Panc1 (cell line): Measurements from ENCODE around the gene CHCHD10. TPM values are rescaled to one million over a fixed set of nuclear protein-coding genes. Genes with fewer than 3 reads are reported as not detected.

Experiments used
- ATAC-seq: fragments of 200-7000 bp; cut with Tn5 transposase; 2 replicates; pipeline ENCODE4 v1.9.1; 2020; ENCODE audit warnings: mild to moderate bottlenecking, moderate library complexity
- BruUV-seq: library from RNA; stranded (reverse); fragments of 400-500 nt; replicated peaks from 2 replicates; lab custom pipeline; 2021; lab: Mats Ljungman, UMichigan
- CTCF ChIA-PET: fragments of 300-600 bp; sonication (Branson Sonifier 250); formaldehyde crosslinking; loops from one replicate; lab custom pipeline; 2022; ENCODE audit warnings: antibody characterized with exemption; lab: Charles Lee
- POLR2A ChIA-PET: fragments of 300-600 bp; sonication (Branson Sonifier 250); formaldehyde crosslinking; loops from one replicate; lab custom pipeline; 2022; ENCODE audit warnings: antibody characterized with exemption; lab: Charles Lee
- DNase-seq: peaks from one replicate; pipeline ENCODE4 v3.0.0-alpha.2; 2010; ENCODE audit warnings: low read depth, low spot score
- H3K27ac ChIP-seq: 2 replicates; pipeline ENCODE4 v1.5.1; 2011; ENCODE audit warnings: mild to moderate bottlenecking, low read length, inconsistent platforms
- H3K27me3 ChIP-seq: fragments of 200-500 bp; sonication (Bioruptor generic); 2 replicates; pipeline ENCODE4 v1.6.0; 2014; ENCODE audit warnings: low read length, inconsistent platforms; ENCODE audit not compliant: control insufficient read depth, insufficient read depth
- H3K36me3 ChIP-seq: fragments of 200-500 bp; sonication (Bioruptor generic); 2 replicates; pipeline ENCODE4 v1.5.1; 2014; ENCODE audit warnings: inconsistent platforms, mild to moderate bottlenecking, low read length, moderate library complexity; ENCODE audit not compliant: control insufficient read depth, insufficient read depth
- H3K4me1 ChIP-seq: 2 replicates; pipeline ENCODE4 v1.5.1; 2011; ENCODE audit warnings: inconsistent platforms, mild to moderate bottlenecking, low read length, moderate library complexity; ENCODE audit not compliant: control insufficient read depth, insufficient read depth
- H3K4me3 ChIP-seq, 2 experiments: 2 replicates each; pipeline ENCODE4 v1.5.1; 2011 to 2012; ENCODE audit warnings: low read depth in 2 of 2, low read length in 2 of 2, mild to moderate bottlenecking in 2 of 2, inconsistent platforms in 1 of 2, moderate library complexity in 1 of 2
- H3K9me3 ChIP-seq: fragments of 200-500 bp; sonication (Bioruptor generic); 2 replicates; pipeline ENCODE4 v1.5.1; 2014; ENCODE audit warnings: low read depth, mild to moderate bottlenecking, inconsistent platforms, low read length, moderate library complexity; ENCODE audit not compliant: control insufficient read depth, insufficient read depth
- CTCF ChIP-seq: fragments of 450-650 bp; IDR thresholded peaks from 2 replicates; pipeline ENCODE4 v1.5.1; 2017; ENCODE audit warnings: mild to moderate bottlenecking
- POLR2AphosphoS5 ChIP-seq: IDR thresholded peaks from 2 replicates; pipeline ENCODE4 v1.6.1; 2012; ENCODE audit warnings: mild to moderate bottlenecking, low read depth, low read length, moderate library complexity
- REST ChIP-seq, 2 experiments: IDR thresholded peaks; 2 replicates each; pipeline ENCODE4 v1.6.1; 2011 to 2012; ENCODE audit warnings: low read depth in 2 of 2, control low read depth in 1 of 2, low read length in 1 of 2, mild to moderate bottlenecking in 1 of 2, moderate library complexity in 1 of 2; ENCODE audit not compliant: insufficient read depth in 1 of 2
- SIN3A ChIP-seq: IDR thresholded peaks from 2 replicates; pipeline ENCODE4 v1.6.1; 2012; ENCODE audit warnings: low read depth, mild to moderate bottlenecking, low read length, moderate library complexity, borderline replicate concordance; ENCODE audit not compliant: insufficient read depth
- TCF7L2 ChIP-seq: IDR thresholded peaks from 2 replicates; pipeline ENCODE4 v1.6.1; 2011; ENCODE audit warnings: mild to moderate bottlenecking, low read depth, low read length, inconsistent platforms
- in situ Hi-C: cut with HindIII; loops from 2 replicates; pipeline ENCODE4 v1.10.0; 2016; ENCODE audit warnings: low sequenced_read_pairs, low pct_unique_long_range_greater_than_20kb
- intact Hi-C: fragments of 100-400 bp; cut with micrococcal nuclease; formaldehyde crosslinking; loops from one replicate; pipeline ENCODE4 v1.10.0; 2022; ENCODE audit not compliant: unreplicated experiment
- total RNA-seq: library from RNA; stranded (reverse); gene quantifications from one replicate; pipeline ENCODE4 v1.2.1, GENCODE V29; 2021; ENCODE audit not compliant: unreplicated experiment

CHCHD10 gene
- total RNA-seq, 1 experiment from 2014 or later = 84.4 TPM

- no peak for ATAC-seq
- H3K27ac ChIP-seq = no peak overlapping the region
- BruUV-seq = no TSS peak
- POLR2A ChIA-PET = interaction anchor here (0.6 kb wide), 1 partner anchor 49 kb away, joined by 4 read pairs; no protein-coding TSS in a partner anchor
- intact Hi-C loops = no loop called here
- no peak for DNase-seq
- H3K36me3 ChIP-seq = no peaks in the 10 kb centered on the region
- no peaks in the 10 kb centered on the region for H3K9me3 ChIP-seq
- TF ChIP-seq TCF7L2 = no peak
- no peak for TF ChIP-seq POLR2AphosphoS5
- no peak for TF ChIP-seq CTCF
- no peak for TF ChIP-seq REST (IDR thresholded peaks at IDR 0.05; ENCODE audit: insufficient read depth in 1 of 2, low read depth in 2 of 2, low read length in 1 of 2)
- TF ChIP-seq SIN3A = no peak
- no peaks in the 10 kb centered on the region for H3K27me3 ChIP-seq
- no peak overlapping the region for H3K4me3 ChIP-seq
- in situ Hi-C loops = no loop called here
- no peaks in the 10 kb centered on the region for H3K4me1 ChIP-seq
- CTCF ChIA-PET = no interaction called here
Observed at GRCh38 chr22:23722724-23723123, 45.0 kb downstream of the CHCHD10 start.

GRCh38 chr22:23722160-23722559 is 45.6 kb downstream of the CHCHD10 start:
- Histone ChIP-seq H3K27ac (no peak overlapping the region), H3K27me3 (no peaks in the 10 kb centered on the region), H3K9me3 (no peaks in the 10 kb centered on the region), H3K4me1 (no peaks in the 10 kb centered on the region), H3K4me3 (no peak overlapping the region), H3K36me3 (no peaks in the 10 kb centered on the region)
- in situ Hi-C loops (no loop called here), intact Hi-C loops (no loop called here)
- ATAC-seq = no peak
- no peak for DNase-seq
- ChIA-PET CTCF (no interaction called here), POLR2A (no interaction called here)
- BruUV-seq = no TSS peak
- TF ChIP-seq REST (IDR thresholded peaks at IDR 0.05; ENCODE audit: insufficient read depth in 1 of 2, low read depth in 2 of 2, low read length in 1 of 2) (no peak), TCF7L2 (no peak), POLR2AphosphoS5 (no peak), CTCF (no peak), SIN3A (no peak)
